ENCODE data around the gene IGFL2.

DNA sequence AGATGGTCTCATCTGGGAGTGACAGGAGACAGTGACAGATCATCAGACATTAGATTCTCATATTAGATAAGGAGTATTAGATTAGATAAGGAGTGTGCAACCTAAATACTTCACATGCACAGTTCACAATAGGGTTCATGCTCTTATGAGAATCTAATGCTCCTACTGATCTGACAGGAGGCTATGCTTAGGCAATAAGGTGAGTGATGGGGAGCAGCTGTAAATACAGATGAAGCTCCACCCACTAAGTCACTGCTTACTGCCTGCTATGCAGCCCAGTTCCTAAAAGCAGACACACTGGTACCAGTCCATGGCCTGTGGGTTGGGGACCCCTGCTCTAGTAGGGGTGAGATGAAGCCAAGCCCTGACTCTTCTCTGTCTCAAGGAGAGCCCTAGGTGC, 13.5 kb upstream of the IGFL2 start:
- TF ChIP-seq SUZ12 (IDR thresholded peaks at IDR 0.05; ENCODE audit: extremely low read depth, insufficient read depth, insufficient read length) (no peak), YY1 (IDR thresholded peaks at IDR 0.05; ENCODE audit: insufficient read depth, insufficient read length) (no peak)

Measured in NT2/D1 (cell line).